GM18511 (cell line): ENCODE data around the gene ADAM8.
"Not testable (repeated sequence)": the region's sequence is repeated elsewhere in the genome, so short reads cannot be mapped to it uniquely, and the experiment has no call there.

ENCODE experiments used
- ATAC-seq: cut with Tn5 transposase; IDR thresholded peaks from one replicate; pipeline ENCODE4 v1.9.1; 2021; ENCODE audit warnings: mild to moderate bottlenecking, moderate library complexity; ENCODE audit not compliant: unreplicated experiment

Gene ADAM8

GRCh38 chr10:133235265-133235855, 41.3 kb downstream of the ADAM8 start:
- no peak for ATAC-seq

GRCh38 chr10:133234796-133235195, 41.9 kb downstream of the ADAM8 start:
- ATAC-seq = not testable (repeated sequence)

- ATAC-seq = no peak
Observed at GRCh38 chr10:133231946-133232574, 44.6 kb downstream of the ADAM8 start.

GRCh38 chr10:133231244-133231945, 45.3 kb downstream of the ADAM8 start:
- no peak for ATAC-seq

- no peak for ATAC-seq
Observed at GRCh38 chr10:133230387-133231195, 46.1 kb downstream of the ADAM8 start.

GRCh38 chr10:133230044-133230361, 46.7 kb downstream of the ADAM8 start, which contains the start of gene UTF1:
Gene UTF1 (plus strand): TSS chr10:133230217. CDS start chr10:133230289, 72 bp downstream.
- ATAC-seq = no peak

GRCh38 chr10:133229265-133230043, 47.2 kb downstream of the ADAM8 start:
- no peak for ATAC-seq

- no peak for ATAC-seq
Observed at GRCh38 chr10:133227256-133227655, 49.4 kb downstream of the ADAM8 start.

GRCh38 chr10:133226251-133226808, 50.3 kb downstream of the ADAM8 start:
- no peak for ATAC-seq

GRCh38 chr10:133225707-133226191, 50.9 kb downstream of the ADAM8 start:
- ATAC-seq = no peak

- no peak for ATAC-seq
Observed at GRCh38 chr10:133224756-133225372, 51.8 kb downstream of the ADAM8 start.

GRCh38 chr10:133224076-133224475, 52.6 kb downstream of the ADAM8 start:
- no peak for ATAC-seq

- ATAC-seq = not testable (repeated sequence)
Observed at GRCh38 chr10:133221756-133222155, 54.9 kb downstream of the ADAM8 start.

- no peak for ATAC-seq
Observed at GRCh38 chr10:133221331-133221730, 55.3 kb downstream of the ADAM8 start.

- ATAC-seq = no peak
Observed at GRCh38 chr10:133219782-133220181, 56.9 kb downstream of the ADAM8 start.

- no peak for ATAC-seq
Observed at GRCh38 chr10:133218891-133219290, 57.8 kb downstream of the ADAM8 start.

- no peak for ATAC-seq
Observed at GRCh38 chr10:133217800-133218589, 58.7 kb downstream of the ADAM8 start.

GRCh38 chr10:133216776-133217175, 59.9 kb downstream of the ADAM8 start:
- ATAC-seq = no peak

GRCh38 chr10:133215586-133215985, 61.1 kb downstream of the ADAM8 start:
- ATAC-seq = no peak
